SK-N-SH (cell line): ENCODE data around the gene SLC20A1. TPM values are rescaled to one million over a fixed set of nuclear protein-coding genes. Genes with fewer than 3 reads are reported as not detected.

Experiments
- CTCF ChIA-PET: fragments of 300-600, 350-600 bp; formaldehyde crosslinking; extraction: SDS; loops from one replicate; lab custom pipeline; 2021; lab: Yijun Ruan, JAX
- POLR2A ChIA-PET: fragments of 350-600 bp; sonication (Branson Sonifier 250); formaldehyde crosslinking; extraction: SDS; loops from one replicate; lab custom pipeline; 2020; ENCODE audit warnings: antibody characterized with exemption, inconsistent platforms; lab: Yijun Ruan, JAX
- DNase-seq: peaks from one replicate; pipeline ENCODE4 v3.0.0; 2012
- H2AFZ ChIP-seq: fragments of 200-600 bp; sonication (generic); 2 replicates; pipeline ENCODE4 v1.8.1; 2016; ENCODE audit warnings: antibody characterized with exemption, mild to moderate bottlenecking, low read depth
- H3F3A ChIP-seq: fragments of 200-600 bp; sonication (generic); replicated peaks from 2 replicates; pipeline ENCODE3; 2016; ENCODE audit warnings: antibody characterized with exemption, mild to moderate bottlenecking; ENCODE audit not compliant: insufficient read depth
- H3K27ac ChIP-seq, 2 experiments: fragments of 200-500 bp in 1 of 2; fragments of 200-600 bp in 1 of 2; sonication (Bioruptor generic) in 1 of 2; sonication (generic), shearing (Covaris generic) in 1 of 2; 2 replicates each; pipeline versions ENCODE4 v1.5.1 to v1.6.1; 2014 to 2016; ENCODE audit warnings: low read depth in 2 of 2, inconsistent platforms in 1 of 2, low read length in 1 of 2, mild to moderate bottlenecking in 1 of 2, mixed read lengths in 1 of 2
- H3K27me3 ChIP-seq: fragments of 200-600 bp; sonication (generic), shearing (Covaris generic); 2 replicates; pipeline ENCODE4 v1.6.1; 2016; ENCODE audit warnings: mixed run types; ENCODE audit not compliant: insufficient read depth
- H3K36me3 ChIP-seq, 2 experiments: fragments of 200-500 bp in 1 of 2; fragments of 200-600 bp in 1 of 2; sonication (Bioruptor generic) in 1 of 2; sonication (generic) in 1 of 2; replicated peaks in 1 of 2; 2 replicates each; pipeline versions ENCODE3 to v1.5.1; 2014 to 2016; ENCODE audit warnings: low read length in 1 of 2, mild to moderate bottlenecking in 1 of 2; ENCODE audit not compliant: insufficient read depth in 2 of 2, control insufficient read depth in 1 of 2
- H3K4me1 ChIP-seq, 2 experiments: fragments of 200-500 bp in 1 of 2; fragments of 200-600 bp in 1 of 2; sonication (Bioruptor generic) in 1 of 2; sonication (generic), shearing (Covaris generic) in 1 of 2; 2 replicates each; pipeline versions ENCODE4 v1.5.1 to v1.6.1; 2014 to 2016; ENCODE audit warnings: low read depth in 1 of 2, low read length in 1 of 2, mixed run types in 1 of 2; ENCODE audit not compliant: insufficient read depth in 2 of 2, control insufficient read depth in 1 of 2
- H3K4me2 ChIP-seq: fragments of 200-600 bp; sonication (generic), shearing (Covaris generic); 2 replicates; pipeline ENCODE4 v1.6.1; 2017; ENCODE audit warnings: mixed run types
- H3K4me3 ChIP-seq, 2 experiments: fragments of 200-500 bp in 1 of 2; fragments of 200-600 bp in 1 of 2; sonication (Bioruptor generic) in 1 of 2; sonication (generic), shearing (Covaris generic) in 1 of 2; 2 replicates each; pipeline versions ENCODE4 v1.5.1 to v1.8.1; 2014 to 2016; ENCODE audit warnings: low read depth in 2 of 2, inconsistent platforms in 1 of 2, low read length in 1 of 2, mild to moderate bottlenecking in 1 of 2, mixed read lengths in 1 of 2, moderate library complexity in 1 of 2
- H3K79me2 ChIP-seq: fragments of 200-600 bp; sonication (generic); 2 replicates; pipeline ENCODE4 v1.8.1; 2017; ENCODE audit warnings: mild to moderate bottlenecking; ENCODE audit not compliant: insufficient read depth
- H3K9ac ChIP-seq: fragments of 200-600 bp; sonication (generic); 2 replicates; pipeline ENCODE4 v1.6.1; 2017; ENCODE audit warnings: mixed run types
- H3K9me2 ChIP-seq: fragments of 200-600 bp; sonication (generic); 2 replicates; pipeline ENCODE4 v1.6.1; 2017; ENCODE audit warnings: mixed run types
- H3K9me3 ChIP-seq: fragments of 200-600 bp; sonication (generic); 2 replicates; pipeline ENCODE4 v1.6.1; 2017; ENCODE audit warnings: mixed run types, mild to moderate bottlenecking, moderate library complexity
- H4K20me1 ChIP-seq: fragments of 200-600 bp; sonication (generic); 2 replicates; pipeline ENCODE4 v1.6.1; 2017; ENCODE audit warnings: mild to moderate bottlenecking, mixed run types; ENCODE audit not compliant: insufficient read depth
- ELF1 ChIP-seq: IDR thresholded peaks from 2 replicates; pipeline ENCODE4 v1.4.0; 2012
- EP300 ChIP-seq, 2 experiments: IDR thresholded peaks; 2 replicates each; pipeline versions ENCODE4 v1.4.0 to v1.6.1; 2012; ENCODE audit warnings: borderline replicate concordance in 1 of 2, low read depth in 1 of 2, low read length in 1 of 2
- FOXM1 ChIP-seq: IDR thresholded peaks from 2 replicates; pipeline ENCODE4 v1.4.0; 2012; ENCODE audit warnings: low read depth, mild to moderate bottlenecking
- GABPA ChIP-seq: IDR thresholded peaks from 2 replicates; pipeline ENCODE4 v1.4.0; 2012; ENCODE audit warnings: low read depth, mild to moderate bottlenecking
- GATA2 ChIP-seq: sonication (generic); formaldehyde crosslinking; IDR thresholded peaks from 2 replicates; pipeline ENCODE4 v1.5.0; 2020; ENCODE audit warnings: mild to moderate bottlenecking, missing genetic modification reagents
- MAX ChIP-seq: IDR thresholded peaks from 2 replicates; pipeline ENCODE4 v1.4.0; 2012; ENCODE audit warnings: low read depth
- MEF2A ChIP-seq: IDR thresholded peaks from 2 replicates; pipeline ENCODE4 v1.4.0; 2012; ENCODE audit warnings: low read depth, borderline replicate concordance
- POLR2AphosphoS5 ChIP-seq: IDR thresholded peaks from 2 replicates; pipeline ENCODE4 v1.6.1; 2012; ENCODE audit warnings: low read depth, low read length
- RAD21 ChIP-seq: IDR thresholded peaks from 2 replicates; pipeline ENCODE4 v1.6.1; 2012; ENCODE audit warnings: mild to moderate bottlenecking, low read length
- RCOR1 ChIP-seq: fragments of 150-350 bp; IDR thresholded peaks from 2 replicates; pipeline ENCODE4 v1.6.1; 2017; ENCODE audit warnings: antibody characterized with exemption, low read length
- REST ChIP-seq: IDR thresholded peaks from 2 replicates; pipeline ENCODE4 v1.6.1; 2012; ENCODE audit warnings: mild to moderate bottlenecking, low read depth, low read length, moderate library complexity
- RFX5 ChIP-seq: IDR thresholded peaks from 2 replicates; pipeline ENCODE4 v1.6.1; 2012; ENCODE audit warnings: mild to moderate bottlenecking, improper control_type of control experiment, low read length
- RXRA ChIP-seq: IDR thresholded peaks from 2 replicates; pipeline ENCODE4 v1.4.0; 2012; ENCODE audit warnings: low read depth, mild to moderate bottlenecking, borderline replicate concordance
- SMC3 ChIP-seq: IDR thresholded peaks from 2 replicates; pipeline ENCODE4 v1.6.1; 2012; ENCODE audit warnings: low read depth, low read length, improper control_type of control experiment
- USF1 ChIP-seq: IDR thresholded peaks from 2 replicates; pipeline ENCODE4 v1.4.0; 2012; ENCODE audit warnings: low read depth, borderline replicate concordance
- WGBS: methylation state at CpG from one replicate; pipeline ENCODE4 v1.1.6; 2017; ENCODE audit warnings: low lambda C conversion rate; 5-methylcytosine and 5-hydroxymethylcytosine counted together
- polyA plus RNA-seq, 3 experiments: library from polyadenylated mRNA; depleted of rRNA; stranded (reverse); fragments of >200 nt; gene quantifications; 2 replicates each; pipeline ENCODE4 v1.2.3, GENCODE V29; 2012

The SLC20A1 gene
- polyA plus RNA-seq, 1 of the 3 experiments (the other 2 are of a cell fraction): 56.3 TPM

GRCh38 chr2:112683550-112684414 is 38.0 kb downstream of the SLC20A1 start:
- Histone ChIP-seq H3K9me3 (no peaks in the 10 kb centered on the region), H3K36me3 (no peaks in the 10 kb centered on the region), H3K27ac (no peak overlapping the region), H3K4me2 (no peak overlapping the region), H3K9me2 (no peaks in the 10 kb centered on the region), H3K79me2 (no peaks in the 10 kb centered on the region), H4K20me1 (no peaks in the 10 kb centered on the region), H3K9ac (no peak overlapping the region)
- ChIA-PET CTCF (interaction anchor here (0.7 to 3.6 kb wide), 7 partner anchors 8 to 275 kb away, joined by 3 to 14 read pairs (median 3); no protein-coding TSS in a partner anchor), POLR2A (interaction anchor here (1.0 kb wide), 1 partner anchor 37 kb away, joined by 4 read pairs; no protein-coding TSS in a partner anchor)
- TF ChIP-seq RAD21 (no peak), MAX (no peak), EP300 (IDR thresholded peaks at IDR 0.05; ENCODE audit: borderline replicate concordance in 1 of 2, low read depth in 1 of 2, low read length in 1 of 2) (no peak), REST (no peak), FOXM1 (no peak), ELF1 (no peak), RFX5 (no peak), RXRA (no peak), SMC3 (no peak), GATA2 (no peak), RCOR1 (no peak), POLR2AphosphoS5 (no peak), GABPA (no peak), USF1 (no peak), MEF2A (no peak)
- TF ChIP-seq, all 33 proteins: peak for 0
- H3K4me1 ChIP-seq: no peaks in the 10 kb centered on the region
- H3F3A ChIP-seq: peaks cover 5% of the 10 kb centered on the region
- WGBS: 89% methylated on average over 8 of the region's 12 CpGs
- no peaks in the 10 kb centered on the region for H3K27me3 ChIP-seq
- H2AFZ ChIP-seq: no peak overlapping the region
- DNase-seq: no peak
- H3K4me3 ChIP-seq: no peak overlapping the region
